Fibroblast of pulmonary artery (primary cell): ENCODE results near the gene LAMA3.

Experiments
- DNase-seq: peaks from one replicate; pipeline ENCODE4 v3.0.0-alpha.2; 2010; ENCODE audit warnings: low read depth
- H3K4me3 ChIP-seq: replicated peaks from 2 replicates; pipeline ENCODE4 v1.5.1; 2011; ENCODE audit warnings: low read depth, mild to moderate bottlenecking, control low read depth, low read length, moderate library complexity
- CTCF ChIP-seq: IDR thresholded peaks from 2 replicates; pipeline ENCODE4 v1.5.1; 2011; ENCODE audit warnings: mild to moderate bottlenecking, control low read depth, low read length, inconsistent platforms; ENCODE audit errors: missing control alignments

Gene LAMA3

GRCh38 chr18:23995180-23995579, 305.9 kb downstream of the LAMA3 start:
- TF ChIP-seq CTCF = no peak
- no peak overlapping the region for H3K4me3 ChIP-seq
- DNase-seq = no peak

GRCh38 chr18:23998018-23998417, 308.8 kb downstream of the LAMA3 start:
- DNase-seq = no peak
- TF ChIP-seq CTCF = no peak
- no peak overlapping the region for H3K4me3 ChIP-seq

GRCh38 chr18:23998820-23999219, 309.6 kb downstream of the LAMA3 start:
- no peak for TF ChIP-seq CTCF
- H3K4me3 ChIP-seq = no peak overlapping the region
- no peak for DNase-seq

GRCh38 chr18:24000613-24001490, 311.6 kb downstream of the LAMA3 start:
- TF ChIP-seq CTCF = no peak
- no peak overlapping the region for H3K4me3 ChIP-seq
- no peak for DNase-seq

GRCh38 chr18:24002479-24002878, 313.2 kb downstream of the LAMA3 start:
- TF ChIP-seq CTCF = no peak
- DNase-seq = no peak
- no peak overlapping the region for H3K4me3 ChIP-seq

- TF ChIP-seq CTCF = no peak
- no peak for DNase-seq
- no peak overlapping the region for H3K4me3 ChIP-seq
These were observed 314.0 kb downstream of the LAMA3 start for GRCh38 chr18:24003288-24003687.
